Nephron (organoid): ENCODE data around the gene UBFD1.

Experiments used
- H3K27ac Mint-ChIP-seq, 3 experiments: 2 replicates each; pipeline ENCODE4 v1.8.0; 2020; ENCODE audit warnings: mixed read lengths in 3 of 3, mild to moderate bottlenecking in 2 of 3, moderate library complexity in 1 of 3
- H3K27me3 Mint-ChIP-seq: 2 replicates; pipeline ENCODE4 v1.8.0; 2021; ENCODE audit warnings: low read depth, mild to moderate bottlenecking, moderate library complexity, mixed read lengths
- H3K36me3 Mint-ChIP-seq: 2 replicates; pipeline ENCODE4 v1.8.0; 2020; ENCODE audit warnings: low read depth, mixed read lengths
- H3K4me1 Mint-ChIP-seq: 2 replicates; pipeline ENCODE4 v1.8.0; 2020; ENCODE audit warnings: mixed read lengths
- H3K4me3 Mint-ChIP-seq, 3 experiments: 2 replicates each; pipeline ENCODE4 v1.8.0; 2020; ENCODE audit warnings: mild to moderate bottlenecking in 3 of 3, mixed read lengths in 3 of 3, moderate library complexity in 2 of 3
- H3K9me3 Mint-ChIP-seq: 2 replicates; pipeline ENCODE4 v1.8.0; 2020; ENCODE audit warnings: mixed read lengths
- CTCF ChIP-seq, 3 experiments: fragments of 200-600 bp; sonication (generic); IDR thresholded peaks; one replicate each; pipeline ENCODE4 v1.5.0; 2021; ENCODE audit warnings: antibody characterized with exemption in 3 of 3; ENCODE audit not compliant: unreplicated experiment in 3 of 3

The UBFD1 gene, protein sequence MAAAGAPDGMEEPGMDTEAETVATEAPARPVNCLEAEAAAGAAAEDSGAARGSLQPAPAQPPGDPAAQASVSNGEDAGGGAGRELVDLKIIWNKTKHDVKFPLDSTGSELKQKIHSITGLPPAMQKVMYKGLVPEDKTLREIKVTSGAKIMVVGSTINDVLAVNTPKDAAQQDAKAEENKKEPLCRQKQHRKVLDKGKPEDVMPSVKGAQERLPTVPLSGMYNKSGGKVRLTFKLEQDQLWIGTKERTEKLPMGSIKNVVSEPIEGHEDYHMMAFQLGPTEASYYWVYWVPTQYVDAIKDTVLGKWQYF

DNA sequence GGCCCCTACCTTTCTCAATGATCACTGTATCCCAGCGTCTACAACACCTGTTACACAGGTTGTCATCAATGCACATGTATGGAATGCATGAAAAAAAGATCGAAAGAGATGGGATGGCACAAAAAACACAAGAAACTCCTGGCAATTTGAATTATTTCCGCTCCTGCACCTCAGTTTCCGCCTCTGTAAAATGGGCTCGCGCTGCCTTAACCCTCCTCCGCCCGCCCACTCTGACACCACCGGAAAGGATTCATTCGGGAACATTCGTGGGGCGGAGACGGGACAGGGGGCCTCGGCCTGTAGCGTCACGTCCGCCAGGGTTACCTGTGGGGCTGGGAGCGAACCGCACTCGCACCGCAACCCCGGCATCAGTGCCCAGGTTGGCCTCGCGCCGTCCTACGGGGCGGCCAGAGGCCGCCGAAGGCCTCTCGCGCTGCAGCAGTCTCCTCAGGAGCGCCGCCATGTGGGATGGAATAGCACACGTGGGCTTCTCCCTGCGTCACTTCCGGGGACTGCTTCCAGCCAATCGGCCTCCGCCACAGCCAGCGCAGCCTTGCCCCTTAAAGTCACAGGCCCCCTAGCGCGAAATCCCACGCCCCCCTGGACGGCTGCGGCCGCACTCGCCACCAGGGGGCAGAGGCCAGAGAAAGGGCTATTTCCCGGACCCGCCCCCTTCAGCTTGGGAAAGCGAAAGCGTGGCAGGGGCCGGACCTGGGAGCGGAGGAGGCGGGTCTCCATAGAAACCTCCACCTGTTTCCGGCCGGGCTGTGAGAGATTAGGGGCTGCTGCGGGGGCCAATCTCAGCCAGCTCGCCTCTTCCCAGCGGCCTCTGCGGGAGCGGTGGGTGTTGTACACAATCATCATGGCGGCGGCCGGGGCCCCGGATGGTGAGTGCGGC is at the start of gene UBFD1, which contains the start of gene EARS2:
UBFD1 (plus strand) TSS at position 847 of the 898 bp plus-strand sequence; CDS start at position 863, 16 bp downstream.
EARS2 (minus strand) TSS at position 470 of the 898 bp plus-strand sequence; CDS start at position 463, 7 bp downstream.
- Mint-ChIP-seq H3K4me3 (peak within 1 kb of the TSS; percentile 93 to 97 (median 94)), H3K27ac (peak within 1 kb of the TSS; percentile 91 to 96 (median 93)), H3K27me3 (no peaks in the 10 kb centered on the region), H3K9me3 (no peaks in the 10 kb centered on the region), H3K36me3 (peaks cover 27% of the 10 kb centered on the region), H3K4me1 (peaks cover 21% of the 10 kb centered on the region)
- peak; percentile 84 to 97 (median 91) for TF ChIP-seq CTCF (IDR thresholded peaks at IDR 0.05; ENCODE audit: unreplicated experiment in 3 of 3)

DNA sequence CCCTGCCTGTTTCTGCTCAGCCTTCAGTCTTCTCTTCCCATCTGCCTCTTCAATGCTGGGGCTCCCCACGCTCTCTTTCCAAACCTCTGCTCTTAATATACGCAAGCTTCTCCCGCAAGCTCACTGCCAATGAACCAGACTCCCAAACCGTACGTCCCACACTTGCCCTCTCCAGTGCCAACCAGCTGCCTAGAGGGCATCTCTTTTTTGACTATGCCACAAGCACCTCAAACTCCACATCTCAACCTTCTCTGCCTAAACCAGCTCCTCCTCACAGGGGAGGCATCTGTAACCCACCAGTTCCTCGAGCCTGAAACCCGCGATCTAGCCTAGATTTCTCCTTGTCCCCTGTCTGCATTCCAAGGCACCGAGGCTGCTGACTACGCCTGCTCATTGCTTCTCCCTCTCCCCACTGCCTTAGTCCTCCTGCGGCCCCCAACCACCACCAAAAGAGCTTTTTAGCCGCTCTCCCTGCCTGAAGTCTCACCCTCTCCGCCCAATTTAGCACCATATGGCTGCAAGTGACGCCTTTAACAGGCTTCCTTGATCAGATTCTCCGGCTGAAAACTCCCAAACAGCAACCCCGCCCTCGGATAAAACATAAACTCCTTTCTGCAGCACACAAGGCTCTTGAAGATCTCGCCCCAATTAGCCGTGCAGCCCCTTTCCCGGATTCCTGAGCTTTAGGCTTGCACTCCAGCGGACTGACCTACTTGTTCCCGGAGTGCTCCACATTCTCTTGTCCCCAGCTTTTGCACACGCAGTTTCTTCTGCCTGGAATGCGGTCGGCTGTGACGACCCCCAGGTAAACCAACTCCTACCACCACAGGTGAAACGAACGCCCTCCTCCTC is 48.7 kb upstream of the UBFD1 start:
- Mint-ChIP-seq H3K4me3 (peak overlapping the region; percentile 87 to 94 (median 89)), H3K27ac (peak overlapping the region; percentile 46 to 74 (median 52)), H3K27me3 (peaks cover 3% of the 10 kb centered on the region), H3K9me3 (no peaks in the 10 kb centered on the region), H3K36me3 (peaks cover 9% of the 10 kb centered on the region), H3K4me1 (peaks cover 48% of the 10 kb centered on the region)
- TF ChIP-seq CTCF (IDR thresholded peaks at IDR 0.05; ENCODE audit: unreplicated experiment in 3 of 3): no peak

DNA sequence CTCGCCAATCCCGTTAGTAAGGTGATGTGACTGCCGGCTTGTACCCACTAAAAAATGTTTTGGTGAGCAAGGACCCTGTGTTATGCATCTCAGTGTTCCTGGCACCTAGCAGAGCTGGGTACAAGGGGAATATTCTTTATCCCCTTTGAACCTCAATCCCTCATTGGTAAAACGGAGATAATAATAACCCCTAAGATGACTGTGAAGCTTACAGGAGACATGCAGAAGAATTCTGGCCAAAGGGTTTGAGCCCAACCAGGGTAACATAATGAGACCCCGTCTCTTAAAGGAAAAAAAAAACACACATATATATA is 48.1 kb upstream of the UBFD1 start:
- Mint-ChIP-seq H3K27me3 (peaks cover 3% of the 10 kb centered on the region), H3K27ac (peak overlapping the region; percentile 46 to 74 (median 52)), H3K4me3 (peak overlapping the region; percentile 87 to 94 (median 89)), H3K9me3 (no peaks in the 10 kb centered on the region), H3K36me3 (peaks cover 10% of the 10 kb centered on the region), H3K4me1 (peaks cover 43% of the 10 kb centered on the region)
- no peak for TF ChIP-seq CTCF (IDR thresholded peaks at IDR 0.05; ENCODE audit: unreplicated experiment in 3 of 3)

GRCh38 chr16:23509782-23510163 is 47.8 kb upstream of the UBFD1 start:
- Mint-ChIP-seq H3K4me1 (peaks cover 40% of the 10 kb centered on the region), H3K9me3 (no peaks in the 10 kb centered on the region)

More at GRCh38 chr16:23509782-23510163, 47.8 kb upstream of the UBFD1 start:
- Mint-ChIP-seq H3K36me3 (peaks cover 14% of the 10 kb centered on the region), H3K27me3 (peaks cover 3% of the 10 kb centered on the region), H3K4me3 (peak overlapping the region; percentile 87 to 94 (median 89)), H3K27ac (peak overlapping the region; percentile 52 to 74 (median 53))
- TF ChIP-seq CTCF (IDR thresholded peaks at IDR 0.05; ENCODE audit: unreplicated experiment in 3 of 3): no peak
